ENCODE data around the gene MBIP. TPM values are rescaled to one million over a fixed set of nuclear protein-coding genes. Genes with fewer than 3 reads are reported as not detected.

MBIP gene
- total and polyA plus RNA-seq, 2 experiments from 2014 or later, result 24.4 to 49.7 TPM

DNA sequence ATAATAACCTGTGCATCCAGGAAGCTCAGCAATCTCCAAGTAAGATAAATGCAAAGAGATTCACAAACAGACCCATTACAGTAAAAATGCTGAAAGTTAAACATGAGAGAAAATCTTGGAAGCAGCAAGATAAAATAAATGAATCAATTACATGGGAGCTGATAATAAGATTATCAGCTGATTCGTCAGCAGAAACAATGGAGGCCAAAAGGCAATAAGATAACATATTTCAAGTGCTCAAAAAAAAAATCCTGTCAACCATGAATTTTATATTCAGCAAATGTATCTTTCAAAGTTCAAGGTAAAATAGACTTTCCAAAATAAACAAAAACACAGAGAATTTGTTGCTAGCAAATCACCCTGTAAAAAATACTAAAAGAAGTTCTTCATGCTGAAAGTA lies 36.4 kb upstream of the MBIP start:
- H3K27me3 ChIP-seq (ENCODE audit: insufficient read depth), result no peaks in the 10 kb centered on the region
- H3K4me2 ChIP-seq, result no peak overlapping the region
- no peaks in the 10 kb centered on the region for H3K4me1 Mint-ChIP-seq
- H2AFZ ChIP-seq, result no peak overlapping the region
- H3K27me3 Mint-ChIP-seq (ENCODE audit: insufficient read depth, low read depth, poor library complexity), result no peaks in the 10 kb centered on the region
- H3K27ac Mint-ChIP-seq, result no peak overlapping the region
- DNase-seq (ENCODE audit: low spot score) (no peak), ATAC-seq (no peak)
- peaks cover 14% of the 10 kb centered on the region; the same call in 2 of the 3 replicates for H3K36me3 Mint-ChIP-seq (ENCODE audit: low read depth)
- H3K4me3 ChIP-seq, result no peak overlapping the region
- H3F3A ChIP-seq (replicated peaks; ENCODE audit: low read depth), result no peaks in the 10 kb centered on the region
- no peaks in the 10 kb centered on the region for H3K79me2 ChIP-seq (replicated peaks; ENCODE audit: insufficient read depth)
- H3K36me3 ChIP-seq (ENCODE audit: insufficient read depth), result no peaks in the 10 kb centered on the region
- peaks cover 26% of the 10 kb centered on the region for H3K9me3 Mint-ChIP-seq
- no peaks in the 10 kb centered on the region for H3K4me1 ChIP-seq (ENCODE audit: insufficient read depth)
- TF ChIP-seq EZH2phosphoT487 (IDR thresholded peaks at IDR 0.05; ENCODE audit: unreplicated experiment), result no peak
- TF ChIP-seq JUNB (IDR thresholded peaks at IDR 0.05; ENCODE audit: unreplicated experiment), result no peak
- TF ChIP-seq, protein P1, sequence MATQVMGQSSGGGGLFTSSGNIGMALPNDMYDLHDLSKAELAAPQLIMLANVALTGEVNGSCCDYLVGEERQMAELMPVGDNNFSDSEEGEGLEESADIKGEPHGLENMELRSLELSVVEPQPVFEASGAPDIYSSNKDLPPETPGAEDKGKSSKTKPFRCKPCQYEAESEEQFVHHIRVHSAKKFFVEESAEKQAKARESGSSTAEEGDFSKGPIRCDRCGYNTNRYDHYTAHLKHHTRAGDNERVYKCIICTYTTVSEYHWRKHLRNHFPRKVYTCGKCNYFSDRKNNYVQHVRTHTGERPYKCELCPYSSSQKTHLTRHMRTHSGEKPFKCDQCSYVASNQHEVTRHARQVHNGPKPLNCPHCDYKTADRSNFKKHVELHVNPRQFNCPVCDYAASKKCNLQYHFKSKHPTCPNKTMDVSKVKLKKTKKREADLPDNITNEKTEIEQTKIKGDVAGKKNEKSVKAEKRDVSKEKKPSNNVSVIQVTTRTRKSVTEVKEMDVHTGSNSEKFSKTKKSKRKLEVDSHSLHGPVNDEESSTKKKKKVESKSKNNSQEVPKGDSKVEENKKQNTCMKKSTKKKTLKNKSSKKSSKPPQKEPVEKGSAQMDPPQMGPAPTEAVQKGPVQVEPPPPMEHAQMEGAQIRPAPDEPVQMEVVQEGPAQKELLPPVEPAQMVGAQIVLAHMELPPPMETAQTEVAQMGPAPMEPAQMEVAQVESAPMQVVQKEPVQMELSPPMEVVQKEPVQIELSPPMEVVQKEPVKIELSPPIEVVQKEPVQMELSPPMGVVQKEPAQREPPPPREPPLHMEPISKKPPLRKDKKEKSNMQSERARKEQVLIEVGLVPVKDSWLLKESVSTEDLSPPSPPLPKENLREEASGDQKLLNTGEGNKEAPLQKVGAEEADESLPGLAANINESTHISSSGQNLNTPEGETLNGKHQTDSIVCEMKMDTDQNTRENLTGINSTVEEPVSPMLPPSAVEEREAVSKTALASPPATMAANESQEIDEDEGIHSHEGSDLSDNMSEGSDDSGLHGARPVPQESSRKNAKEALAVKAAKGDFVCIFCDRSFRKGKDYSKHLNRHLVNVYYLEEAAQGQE (IDR thresholded peaks at IDR 0.05; ENCODE audit: unreplicated experiment), result no peak
- TF ChIP-seq, protein P2, sequence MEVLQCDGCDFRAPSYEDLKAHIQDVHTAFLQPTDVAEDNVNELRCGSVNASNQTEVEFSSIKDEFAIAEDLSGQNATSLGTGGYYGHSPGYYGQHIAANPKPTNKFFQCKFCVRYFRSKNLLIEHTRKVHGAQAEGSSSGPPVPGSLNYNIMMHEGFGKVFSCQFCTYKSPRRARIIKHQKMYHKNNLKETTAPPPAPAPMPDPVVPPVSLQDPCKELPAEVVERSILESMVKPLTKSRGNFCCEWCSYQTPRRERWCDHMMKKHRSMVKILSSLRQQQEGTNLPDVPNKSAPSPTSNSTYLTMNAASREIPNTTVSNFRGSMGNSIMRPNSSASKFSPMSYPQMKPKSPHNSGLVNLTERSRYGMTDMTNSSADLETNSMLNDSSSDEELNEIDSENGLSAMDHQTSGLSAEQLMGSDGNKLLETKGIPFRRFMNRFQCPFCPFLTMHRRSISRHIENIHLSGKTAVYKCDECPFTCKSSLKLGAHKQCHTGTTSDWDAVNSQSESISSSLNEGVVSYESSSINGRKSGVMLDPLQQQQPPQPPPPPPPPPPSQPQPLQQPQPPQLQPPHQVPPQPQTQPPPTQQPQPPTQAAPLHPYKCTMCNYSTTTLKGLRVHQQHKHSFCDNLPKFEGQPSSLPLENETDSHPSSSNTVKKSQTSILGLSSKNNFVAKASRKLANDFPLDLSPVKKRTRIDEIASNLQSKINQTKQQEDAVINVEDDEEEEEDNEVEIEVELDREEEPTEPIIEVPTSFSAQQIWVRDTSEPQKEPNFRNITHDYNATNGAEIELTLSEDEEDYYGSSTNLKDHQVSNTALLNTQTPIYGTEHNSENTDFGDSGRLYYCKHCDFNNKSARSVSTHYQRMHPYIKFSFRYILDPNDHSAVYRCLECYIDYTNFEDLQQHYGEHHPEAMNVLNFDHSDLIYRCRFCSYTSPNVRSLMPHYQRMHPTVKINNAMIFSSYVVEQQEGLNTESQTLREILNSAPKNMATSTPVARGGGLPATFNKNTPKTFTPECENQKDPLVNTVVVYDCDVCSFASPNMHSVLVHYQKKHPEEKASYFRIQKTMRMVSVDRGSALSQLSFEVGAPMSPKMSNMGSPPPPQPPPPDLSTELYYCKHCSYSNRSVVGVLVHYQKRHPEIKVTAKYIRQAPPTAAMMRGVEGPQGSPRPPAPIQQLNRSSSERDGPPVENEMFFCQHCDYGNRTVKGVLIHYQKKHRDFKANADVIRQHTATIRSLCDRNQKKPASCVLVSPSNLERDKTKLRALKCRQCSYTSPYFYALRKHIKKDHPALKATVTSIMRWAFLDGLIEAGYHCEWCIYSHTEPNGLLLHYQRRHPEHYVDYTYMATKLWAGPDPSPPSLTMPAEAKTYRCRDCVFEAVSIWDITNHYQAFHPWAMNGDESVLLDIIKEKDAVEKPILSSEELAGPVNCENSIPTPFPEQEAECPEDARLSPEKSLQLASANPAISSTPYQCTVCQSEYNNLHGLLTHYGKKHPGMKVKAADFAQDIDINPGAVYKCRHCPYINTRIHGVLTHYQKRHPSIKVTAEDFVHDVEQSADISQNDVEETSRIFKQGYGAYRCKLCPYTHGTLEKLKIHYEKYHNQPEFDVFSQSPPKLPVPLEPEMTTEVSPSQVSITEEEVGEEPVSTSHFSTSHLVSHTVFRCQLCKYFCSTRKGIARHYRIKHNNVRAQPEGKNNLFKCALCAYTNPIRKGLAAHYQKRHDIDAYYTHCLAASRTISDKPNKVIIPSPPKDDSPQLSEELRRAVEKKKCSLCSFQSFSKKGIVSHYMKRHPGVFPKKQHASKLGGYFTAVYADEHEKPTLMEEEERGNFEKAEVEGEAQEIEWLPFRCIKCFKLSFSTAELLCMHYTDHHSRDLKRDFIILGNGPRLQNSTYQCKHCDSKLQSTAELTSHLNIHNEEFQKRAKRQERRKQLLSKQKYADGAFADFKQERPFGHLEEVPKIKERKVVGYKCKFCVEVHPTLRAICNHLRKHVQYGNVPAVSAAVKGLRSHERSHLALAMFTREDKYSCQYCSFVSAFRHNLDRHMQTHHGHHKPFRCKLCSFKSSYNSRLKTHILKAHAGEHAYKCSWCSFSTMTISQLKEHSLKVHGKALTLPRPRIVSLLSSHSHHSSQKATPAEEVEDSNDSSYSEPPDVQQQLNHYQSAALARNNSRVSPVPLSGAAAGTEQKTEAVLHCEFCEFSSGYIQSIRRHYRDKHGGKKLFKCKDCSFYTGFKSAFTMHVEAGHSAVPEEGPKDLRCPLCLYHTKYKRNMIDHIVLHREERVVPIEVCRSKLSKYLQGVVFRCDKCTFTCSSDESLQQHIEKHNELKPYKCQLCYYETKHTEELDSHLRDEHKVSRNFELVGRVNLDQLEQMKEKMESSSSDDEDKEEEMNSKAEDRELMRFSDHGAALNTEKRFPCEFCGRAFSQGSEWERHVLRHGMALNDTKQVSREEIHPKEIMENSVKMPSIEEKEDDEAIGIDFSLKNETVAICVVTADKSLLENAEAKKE (CRISPR knock-in tag; IDR thresholded peaks at IDR 0.05), result no peak
- TF ChIP-seq, protein P3, sequence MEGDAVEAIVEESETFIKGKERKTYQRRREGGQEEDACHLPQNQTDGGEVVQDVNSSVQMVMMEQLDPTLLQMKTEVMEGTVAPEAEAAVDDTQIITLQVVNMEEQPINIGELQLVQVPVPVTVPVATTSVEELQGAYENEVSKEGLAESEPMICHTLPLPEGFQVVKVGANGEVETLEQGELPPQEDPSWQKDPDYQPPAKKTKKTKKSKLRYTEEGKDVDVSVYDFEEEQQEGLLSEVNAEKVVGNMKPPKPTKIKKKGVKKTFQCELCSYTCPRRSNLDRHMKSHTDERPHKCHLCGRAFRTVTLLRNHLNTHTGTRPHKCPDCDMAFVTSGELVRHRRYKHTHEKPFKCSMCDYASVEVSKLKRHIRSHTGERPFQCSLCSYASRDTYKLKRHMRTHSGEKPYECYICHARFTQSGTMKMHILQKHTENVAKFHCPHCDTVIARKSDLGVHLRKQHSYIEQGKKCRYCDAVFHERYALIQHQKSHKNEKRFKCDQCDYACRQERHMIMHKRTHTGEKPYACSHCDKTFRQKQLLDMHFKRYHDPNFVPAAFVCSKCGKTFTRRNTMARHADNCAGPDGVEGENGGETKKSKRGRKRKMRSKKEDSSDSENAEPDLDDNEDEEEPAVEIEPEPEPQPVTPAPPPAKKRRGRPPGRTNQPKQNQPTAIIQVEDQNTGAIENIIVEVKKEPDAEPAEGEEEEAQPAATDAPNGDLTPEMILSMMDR (conservative IDR thresholded peaks at IDR 0.05; ENCODE audit: low read depth in 2 of 2), result no peak
- TF ChIP-seq STAT1 (IDR thresholded peaks at IDR 0.05; ENCODE audit: unreplicated experiment), result no peak
- no peak for TF ChIP-seq POLR2AphosphoS5 (IDR thresholded peaks at IDR 0.05; ENCODE audit: low read depth)
- no peak for TF ChIP-seq ZNF114 (CRISPR knock-in tag; IDR thresholded peaks at IDR 0.05)
- TF ChIP-seq EZH2 (IDR thresholded peaks at IDR 0.05; ENCODE audit: low read depth, unreplicated experiment), result no peak
- TF ChIP-seq, protein P4, sequence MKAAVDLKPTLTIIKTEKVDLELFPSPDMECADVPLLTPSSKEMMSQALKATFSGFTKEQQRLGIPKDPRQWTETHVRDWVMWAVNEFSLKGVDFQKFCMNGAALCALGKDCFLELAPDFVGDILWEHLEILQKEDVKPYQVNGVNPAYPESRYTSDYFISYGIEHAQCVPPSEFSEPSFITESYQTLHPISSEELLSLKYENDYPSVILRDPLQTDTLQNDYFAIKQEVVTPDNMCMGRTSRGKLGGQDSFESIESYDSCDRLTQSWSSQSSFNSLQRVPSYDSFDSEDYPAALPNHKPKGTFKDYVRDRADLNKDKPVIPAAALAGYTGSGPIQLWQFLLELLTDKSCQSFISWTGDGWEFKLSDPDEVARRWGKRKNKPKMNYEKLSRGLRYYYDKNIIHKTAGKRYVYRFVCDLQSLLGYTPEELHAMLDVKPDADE (IDR thresholded peaks at IDR 0.05), result no peak
- no peak for TF ChIP-seq ZNF331 (CRISPR knock-in tag; IDR thresholded peaks at IDR 0.05; ENCODE audit: low read depth)
- TF ChIP-seq NANOG (IDR thresholded peaks at IDR 0.05; ENCODE audit: borderline replicate concordance), result no peak
- TF ChIP-seq CREB1 (CRISPR knock-in tag; IDR thresholded peaks at IDR 0.05; ENCODE audit: low read depth), result no peak
- no peak overlapping the region for H3K4me3 Mint-ChIP-seq
- no peaks in the 10 kb centered on the region for H4K20me1 ChIP-seq (replicated peaks; ENCODE audit: insufficient read depth)
- H3K27ac ChIP-seq (ENCODE audit: low read depth), result no peak overlapping the region
- peaks cover 5% of the 10 kb centered on the region; the same call in 1 of the 2 replicates for H3K9me2 ChIP-seq (ENCODE audit: insufficient read depth)
